Prostate gland (tissue), 2 donors: ENCODE results near the gene IFIH1. TPM values are rescaled to one million over a fixed set of nuclear protein-coding genes. Genes with fewer than 3 reads are reported as not detected.

Source experiments
- DNase-seq: peaks from one replicate; pipeline ENCODE4 v3.0.0-alpha.2; 2019; ENCODE audit warnings: low spot score
- H3K27ac ChIP-seq, 2 donors: fragments of 200-600 bp; sonication (generic); 2 replicates each; pipeline ENCODE4 v1.5.1; 2017 to 2019
- H3K27me3 ChIP-seq: fragments of 200-600 bp; sonication (generic); replicated peaks from 2 replicates; pipeline ENCODE4 v1.5.1; 2019; ENCODE audit not compliant: insufficient read depth
- H3K36me3 ChIP-seq, 2 donors: fragments of 200-600 bp; sonication (generic); 1 replicate in 1 of 2; 2 replicates in 1 of 2; pipeline versions ENCODE4 v1.5.1 to v1.8.1; 2017 to 2019
- H3K4me1 ChIP-seq: fragments of 200-600 bp; sonication (generic); replicated peaks from 2 replicates; pipeline ENCODE4 v1.5.1; 2019
- H3K4me3 ChIP-seq, 2 donors: fragments of 200-600 bp; sonication (generic); 2 replicates each; pipeline ENCODE4 v1.5.1; 2017 to 2019
- H3K9me3 ChIP-seq: fragments of 200-600 bp; sonication (generic); 2 replicates; pipeline ENCODE4 v1.5.1; 2017
- POLR2A ChIP-seq: fragments of 450-650 bp; IDR thresholded peaks from one replicate; pipeline ENCODE4 v1.6.1; 2016; ENCODE audit warnings: antibody characterized with exemption, mild to moderate bottlenecking
- POLR2AphosphoS5 ChIP-seq: sonication (generic); formaldehyde crosslinking; IDR thresholded peaks from one replicate; pipeline ENCODE4 v1.6.1; 2017; ENCODE audit warnings: antibody characterized with exemption
- WGBS: methylation state at CpG from one replicate; pipeline ENCODE4 v1.1.5; 2018; 5-methylcytosine and 5-hydroxymethylcytosine counted together
- intact Hi-C: fragments of 100-400 bp; cut with DNase I; formaldehyde crosslinking; loops from one replicate; pipeline ENCODE4 v1.14.2; 2022
- total RNA-seq, 2 donors: library from RNA; depleted of rRNA; stranded (reverse); fragments of >200 nt; gene quantifications; one replicate each; pipeline ENCODE4 v1.1.0, GENCODE V29; 2016
- TF ChIP-seq, protein P1 (sequence below), 4 experiments: fragments of 200-600 bp in 2 of 4; fragments of 450-650 bp in 2 of 4; sonication (generic) in 2 of 4; IDR thresholded peaks; 1 replicate in 3 of 4; 2 replicates in 1 of 4; pipeline ENCODE4 v1.5.1; 2016 to 2019; ENCODE audit warnings: antibody characterized with exemption in 4 of 4, mild to moderate bottlenecking in 2 of 4, moderate library complexity in 2 of 4

The IFIH1 gene
- total RNA-seq, 2 donors from 2014 or later, result 13.1 to 14.7 TPM

DNA sequence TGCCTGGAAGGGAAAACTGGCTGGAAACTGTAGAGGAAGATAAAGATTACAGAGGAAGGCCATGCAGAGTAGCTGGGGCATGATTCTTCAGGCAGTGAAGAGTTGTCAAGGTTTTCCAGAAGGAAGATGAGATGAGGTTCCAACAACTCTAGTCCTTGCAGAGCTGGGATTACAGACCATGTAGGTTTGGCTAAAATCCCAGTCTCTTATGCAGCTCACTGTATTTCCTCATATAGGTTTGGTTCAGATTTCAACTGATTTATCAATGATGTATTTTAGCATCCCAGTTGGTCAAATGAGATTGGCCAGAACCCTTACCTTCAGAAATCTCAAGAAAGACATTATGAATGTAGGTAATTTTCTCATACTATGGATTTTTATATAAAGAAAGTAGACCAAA, 91.6 kb downstream of the IFIH1 start:
- TF ChIP-seq POLR2A (no peak), POLR2AphosphoS5 (no peak)
- TF ChIP-seq, protein P1, sequence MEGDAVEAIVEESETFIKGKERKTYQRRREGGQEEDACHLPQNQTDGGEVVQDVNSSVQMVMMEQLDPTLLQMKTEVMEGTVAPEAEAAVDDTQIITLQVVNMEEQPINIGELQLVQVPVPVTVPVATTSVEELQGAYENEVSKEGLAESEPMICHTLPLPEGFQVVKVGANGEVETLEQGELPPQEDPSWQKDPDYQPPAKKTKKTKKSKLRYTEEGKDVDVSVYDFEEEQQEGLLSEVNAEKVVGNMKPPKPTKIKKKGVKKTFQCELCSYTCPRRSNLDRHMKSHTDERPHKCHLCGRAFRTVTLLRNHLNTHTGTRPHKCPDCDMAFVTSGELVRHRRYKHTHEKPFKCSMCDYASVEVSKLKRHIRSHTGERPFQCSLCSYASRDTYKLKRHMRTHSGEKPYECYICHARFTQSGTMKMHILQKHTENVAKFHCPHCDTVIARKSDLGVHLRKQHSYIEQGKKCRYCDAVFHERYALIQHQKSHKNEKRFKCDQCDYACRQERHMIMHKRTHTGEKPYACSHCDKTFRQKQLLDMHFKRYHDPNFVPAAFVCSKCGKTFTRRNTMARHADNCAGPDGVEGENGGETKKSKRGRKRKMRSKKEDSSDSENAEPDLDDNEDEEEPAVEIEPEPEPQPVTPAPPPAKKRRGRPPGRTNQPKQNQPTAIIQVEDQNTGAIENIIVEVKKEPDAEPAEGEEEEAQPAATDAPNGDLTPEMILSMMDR (IDR thresholded peaks at IDR 0.05), result no peak
- intact Hi-C loops, result no loop called here

DNA sequence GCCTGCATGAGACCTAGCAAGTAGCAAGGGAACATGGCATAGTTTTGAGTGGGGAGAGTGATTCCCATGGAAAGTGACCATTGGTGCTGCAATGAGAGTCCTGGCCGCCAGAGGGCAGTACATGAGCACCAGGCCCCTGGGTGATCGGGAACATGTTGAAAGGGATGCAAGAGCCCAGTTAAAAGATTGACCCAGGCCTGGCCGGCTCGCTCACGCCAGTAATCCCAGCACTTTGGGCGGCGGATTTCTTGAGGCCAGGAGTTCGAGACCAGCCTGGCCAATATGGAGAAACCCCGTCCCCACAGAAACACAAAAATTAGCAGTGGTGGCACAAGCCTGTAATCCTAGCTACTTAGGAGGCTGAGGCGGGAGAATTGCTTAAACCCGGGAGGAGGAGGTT, 97.4 kb downstream of the IFIH1 start:
- Histone ChIP-seq H3K9me3 (no peaks in the 10 kb centered on the region), H3K27ac (no peak overlapping the region), H3K36me3 (no peaks in the 10 kb centered on the region), H3K27me3 (no peaks in the 10 kb centered on the region), H3K4me3 (no peak overlapping the region), H3K4me1 (no peaks in the 10 kb centered on the region)
- WGBS, result 50% methylated on average over 11 of the region's 11 CpGs
- TF ChIP-seq, protein P1 (IDR thresholded peaks at IDR 0.05), result peak; percentile 62 to 70 (median 62)
- no peak for TF ChIP-seq POLR2A
- TF ChIP-seq POLR2AphosphoS5, result no peak
- intact Hi-C loops, result loop anchor here (5.0 kb wide), 1 partner anchor 76 kb away; no protein-coding TSS in a partner anchor
- DNase-seq, result peak; percentile 20

More for the DNA sequence above, 91.6 kb downstream of the IFIH1 start:
- Histone ChIP-seq H3K9me3 (no peaks in the 10 kb centered on the region), H3K36me3 (no peaks in the 10 kb centered on the region), H3K4me1 (no peaks in the 10 kb centered on the region), H3K27me3 (no peaks in the 10 kb centered on the region), H3K4me3 (no peak overlapping the region), H3K27ac (no peak overlapping the region)
- DNase-seq, result no peak

DNA sequence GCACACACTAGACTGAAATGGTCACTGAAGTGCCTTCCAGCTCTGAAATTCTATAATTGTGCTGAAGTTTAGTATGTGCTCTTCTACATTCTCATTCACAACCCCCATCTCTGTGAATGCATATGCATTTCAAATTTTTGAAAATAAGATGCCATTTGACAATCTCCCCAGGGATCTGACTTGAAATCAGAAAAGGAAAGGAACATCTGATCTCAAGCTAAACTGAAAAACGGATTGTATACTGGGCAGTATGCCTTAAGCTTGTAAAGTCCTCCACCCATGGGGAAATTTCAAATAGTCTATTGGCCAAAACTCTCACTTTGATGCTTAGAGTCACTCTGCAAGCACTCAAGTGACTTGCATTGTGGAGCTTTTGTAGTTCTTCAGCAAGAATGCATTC, 98.1 kb downstream of the IFIH1 start:
- TF ChIP-seq, protein P1 (IDR thresholded peaks at IDR 0.05), result no peak
- TF ChIP-seq POLR2A (no peak), POLR2AphosphoS5 (no peak)
- no peak overlapping the region for H3K27ac ChIP-seq
- H3K27me3 ChIP-seq, result no peaks in the 10 kb centered on the region
- no peaks in the 10 kb centered on the region for H3K4me1 ChIP-seq
- intact Hi-C loops, result loop anchor here (5.0 kb wide), 1 partner anchor 77 kb away; no protein-coding TSS in a partner anchor
- H3K9me3 ChIP-seq, result no peaks in the 10 kb centered on the region
- H3K36me3 ChIP-seq, result no peaks in the 10 kb centered on the region
- WGBS, result 17% methylated on average over 1 of the region's 1 CpG
- H3K4me3 ChIP-seq, result no peak overlapping the region
- DNase-seq, result no peak

DNA sequence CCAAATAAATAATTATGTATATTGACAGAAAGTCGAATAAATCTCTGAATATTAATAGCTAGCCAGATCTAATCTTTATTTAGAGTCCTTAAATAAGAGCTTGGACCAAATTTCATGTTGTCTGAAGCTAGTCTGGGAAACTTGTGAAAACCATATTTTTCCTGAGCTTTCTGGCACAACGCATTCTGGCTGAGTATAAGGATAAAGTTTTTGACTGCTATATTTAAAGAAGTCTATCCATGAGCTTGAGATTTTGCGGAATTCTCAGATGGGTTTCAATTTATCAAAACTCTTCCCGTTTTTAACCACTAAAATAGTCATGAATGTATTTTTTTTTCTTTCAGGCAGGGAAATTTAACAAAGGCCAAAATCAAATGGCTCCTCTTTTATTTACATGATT, 99.1 kb downstream of the IFIH1 start:
- Histone ChIP-seq H3K4me1 (no peaks in the 10 kb centered on the region), H3K27me3 (no peaks in the 10 kb centered on the region), H3K4me3 (no peak overlapping the region), H3K9me3 (no peaks in the 10 kb centered on the region), H3K27ac (no peak overlapping the region), H3K36me3 (no peaks in the 10 kb centered on the region)
- WGBS, result 67% methylated on average over 4 of the region's 4 CpGs
- TF ChIP-seq POLR2AphosphoS5, result no peak
- DNase-seq, result no peak
- intact Hi-C loops, result no loop called here

DNA sequence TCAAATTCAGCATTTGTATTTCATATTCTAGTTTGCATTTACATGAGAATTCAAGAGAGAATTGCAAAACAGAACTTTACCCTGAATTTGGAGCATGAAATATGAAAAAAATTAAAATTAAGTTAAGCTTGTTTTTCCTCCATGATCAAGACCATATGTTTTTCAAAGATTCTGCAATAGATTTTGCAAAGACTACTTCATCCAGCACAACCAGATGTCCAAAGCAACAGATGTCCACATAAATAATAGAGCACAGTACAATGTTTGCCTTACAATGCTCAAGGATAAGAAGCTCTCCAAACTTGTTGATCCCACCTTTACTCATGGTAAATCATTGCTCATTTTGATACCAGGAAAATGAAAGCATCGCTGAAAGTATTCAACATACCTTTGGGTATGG, 100.9 kb downstream of the IFIH1 start:
- intact Hi-C loops, result no loop called here
- Histone ChIP-seq H3K36me3 (no peaks in the 10 kb centered on the region), H3K4me1 (no peaks in the 10 kb centered on the region), H3K4me3 (no peak overlapping the region), H3K27ac (no peak overlapping the region), H3K27me3 (no peaks in the 10 kb centered on the region), H3K9me3 (no peaks in the 10 kb centered on the region)
- TF ChIP-seq, protein P1 (IDR thresholded peaks at IDR 0.05), result no peak
- TF ChIP-seq POLR2A (no peak), POLR2AphosphoS5 (no peak)
- DNase-seq, result no peak
- WGBS, result 77% methylated on average over 1 of the region's 1 CpG

Other genes with a start within 250 kb of the IFIH1 start
- gene DPP4, start 244.5 kb downstream of the IFIH1 start, total RNA-seq, result 10 to 100 TPM; 36.8 to 76.0 TPM
- gene GCG, start 166.4 kb downstream of the IFIH1 start, total RNA-seq, result 1 to 10 TPM in 1 of 2 donors, not detected in 1; 1.6 TPM
- 1 to 10 TPM in 1 of 2 donors, not detected in 1; 2.0 TPM for gene FAP, start 75.2 kb downstream of the IFIH1 start, total RNA-seq
- gene GCA, start 25.4 kb upstream of the IFIH1 start, total RNA-seq, result 10 to 100 TPM; 29.5 to 42.9 TPM